Epithelial cell of esophagus (primary cell): Measurements from ENCODE around the gene OTUD1.

Experiments used
- DNase-seq: peaks from one replicate; pipeline ENCODE4 v3.0.0; 2010; ENCODE audit warnings: low read depth
- H3K4me3 ChIP-seq: 2 replicates; pipeline ENCODE4 v1.5.1; 2011; ENCODE audit warnings: mild to moderate bottlenecking, low read length, control low read depth
- CTCF ChIP-seq: IDR thresholded peaks from 2 replicates; pipeline ENCODE4 v1.5.1; 2011; ENCODE audit warnings: low read depth, mild to moderate bottlenecking, low read length, control low read depth, inconsistent platforms; ENCODE audit not compliant: insufficient read depth; ENCODE audit errors: missing control alignments

Gene OTUD1

GRCh38 chr10:23461557-23461956, 22.7 kb downstream of the OTUD1 start:
- TF ChIP-seq CTCF = no peak
- no peak for DNase-seq
- no peak overlapping the region for H3K4me3 ChIP-seq

GRCh38 chr10:23467012-23467411, 28.1 kb downstream of the OTUD1 start:
- H3K4me3 ChIP-seq = no peak overlapping the region
- no peak for TF ChIP-seq CTCF
- DNase-seq = no peak

- no peak for TF ChIP-seq CTCF
- no peak for DNase-seq
- no peak overlapping the region for H3K4me3 ChIP-seq
Observed at GRCh38 chr10:23467548-23467947, 28.7 kb downstream of the OTUD1 start.

GRCh38 chr10:23469596-23470237, 30.8 kb downstream of the OTUD1 start:
- DNase-seq = no peak
- no peak for TF ChIP-seq CTCF
- no peak overlapping the region for H3K4me3 ChIP-seq

- TF ChIP-seq CTCF = no peak
- no peak for DNase-seq
- H3K4me3 ChIP-seq = no peak overlapping the region
Observed at GRCh38 chr10:23472181-23472580, 33.3 kb downstream of the OTUD1 start.

GRCh38 chr10:23474081-23474480, 35.2 kb downstream of the OTUD1 start:
- H3K4me3 ChIP-seq = no peak overlapping the region
- no peak for TF ChIP-seq CTCF
- DNase-seq = no peak

- no peak overlapping the region for H3K4me3 ChIP-seq
- no peak for DNase-seq
- no peak for TF ChIP-seq CTCF
Observed at GRCh38 chr10:23474626-23475025, 35.8 kb downstream of the OTUD1 start.
